IPS-NIHi7 (cell line): ENCODE measurements around the gene MAPK13.
A peak's percentile ranks its signal among the peaks of the same experiment; 100 is the strongest.
"Not testable (repeated sequence)": the region's sequence is repeated elsewhere in the genome, so short reads cannot be mapped to it uniquely, and the experiment has no call there.

Experiments used
- DNase-seq: peaks from one replicate; pipeline ENCODE4 v3.0.0; 2012; ENCODE audit warnings: mixed read lengths; ENCODE audit errors: extremely low spot score

Gene MAPK13

GRCh38 chr6:36129941-36130666 lies at the start of gene MAPK13:
MAPK13 (plus strand) TSS chr6:36130513; CDS start chr6:36130583, 70 bp downstream.
- DNase-seq = peak; percentile 67

- no peak for DNase-seq
Measured at GRCh38 chr6:36082318-36082717, 48.0 kb upstream of the MAPK13 start.

GRCh38 chr6:36083446-36083845 lies 46.9 kb upstream of the MAPK13 start:
- DNase-seq = peak; percentile 29

GRCh38 chr6:36088204-36088603 lies 42.1 kb upstream of the MAPK13 start:
- not testable (repeated sequence) for DNase-seq

GRCh38 chr6:36089048-36089447 lies 41.3 kb upstream of the MAPK13 start:
- DNase-seq = no peak

- no peak for DNase-seq
Measured at GRCh38 chr6:36094238-36094637, 36.1 kb upstream of the MAPK13 start.

GRCh38 chr6:36094753-36095496 lies 35.4 kb upstream of the MAPK13 start:
- peak; percentile 86 for DNase-seq

GRCh38 chr6:36095497-36096391 lies 34.6 kb upstream of the MAPK13 start:
- no peak for DNase-seq

- DNase-seq = no peak
Measured at GRCh38 chr6:36098253-36098919, 31.9 kb upstream of the MAPK13 start.

- peak; percentile 56 for DNase-seq
Measured at GRCh38 chr6:36098920-36099647, 31.2 kb upstream of the MAPK13 start.

- DNase-seq = no peak
Measured at GRCh38 chr6:36099869-36100483, 30.3 kb upstream of the MAPK13 start.

GRCh38 chr6:36101691-36102090 lies 28.6 kb upstream of the MAPK13 start:
- no peak for DNase-seq

GRCh38 chr6:36102853-36103252 lies 27.5 kb upstream of the MAPK13 start:
- no peak for DNase-seq

GRCh38 chr6:36104836-36105235 lies 25.5 kb upstream of the MAPK13 start:
- no peak for DNase-seq

GRCh38 chr6:36109092-36109491 lies 21.2 kb upstream of the MAPK13 start:
- no peak for DNase-seq

- no peak for DNase-seq
Measured at GRCh38 chr6:36110050-36110449, 20.3 kb upstream of the MAPK13 start.

- DNase-seq = no peak
Measured at GRCh38 chr6:36110863-36111262, 19.4 kb upstream of the MAPK13 start.

- DNase-seq = no peak
Measured at GRCh38 chr6:36111526-36111925, 18.8 kb upstream of the MAPK13 start.

GRCh38 chr6:36113049-36113448 lies 17.3 kb upstream of the MAPK13 start:
- DNase-seq = no peak

GRCh38 chr6:36113703-36114102 lies 16.6 kb upstream of the MAPK13 start:
- no peak for DNase-seq
